K562 (cell line): ENCODE results near the gene LAMA3. TPM values are rescaled to one million over a fixed set of nuclear protein-coding genes. Genes with fewer than 3 reads are reported as not detected.

Source experiments
- ATAC-seq: fragments of 200-7000 bp; cut with Tn5 transposase; 3 replicates; pipeline ENCODE4 v1.9.1; 2020; ENCODE audit warnings: moderate library complexity
- BruUV-seq: library from RNA; stranded (reverse); fragments of 400-500 nt; replicated peaks from 2 replicates; lab custom pipeline; 2021; lab: Mats Ljungman, UMichigan
- CTCF ChIA-PET: fragments of 300-600 bp; formaldehyde crosslinking; extraction: SDS; loops from one replicate; lab custom pipeline; 2021; ENCODE audit warnings: low intra/inter-chr PET ratio; lab: Yijun Ruan, JAX
- POLR2A ChIA-PET: fragments of 300-600, 350-650 bp; sonication (Branson Sonifier 250); formaldehyde crosslinking; extraction: SDS; loops from one replicate; lab custom pipeline; 2021; ENCODE audit warnings: antibody characterized with exemption, inconsistent platforms; lab: Yijun Ruan, JAX
- DNase-seq, 4 experiments: peaks; one replicate each; pipeline versions ENCODE4 v3.0.0 to v3.0.0-alpha.2; 2011 to 2018; ENCODE audit warnings: low spot score in 3 of 4, mixed read lengths in 3 of 4; ENCODE audit errors: extremely low read depth in 1 of 4
- FAIRE-seq: peaks from 2 replicates; lab custom pipeline; 2011; peaks lifted over from hg19 to GRCh38; lab: Jason Lieb, UNC
- H2AFZ ChIP-seq: 2 replicates; pipeline ENCODE4 v1.6.0; 2011; ENCODE audit warnings: low read depth, low read length, control low read depth, inconsistent platforms
- H3K27ac ChIP-seq: fragments of 200-600 bp; 3 replicates; pipeline ENCODE4 v1.8.0; 2011; ENCODE audit warnings: low read depth, mild to moderate bottlenecking, control low read depth, inconsistent platforms, low read length, moderate library complexity, mixed read lengths; ENCODE audit errors: extremely low read depth
- H3K27me3 ChIP-seq, 2 experiments: fragments of 300-600 bp in 1 of 2; 2 replicates in 1 of 2; 3 replicates in 1 of 2; pipeline versions ENCODE4 v1.6.0 to v1.8.0; 2011; ENCODE audit warnings: inconsistent platforms in 2 of 2, low read length in 2 of 2, mild to moderate bottlenecking in 1 of 2, mixed read lengths in 1 of 2, moderate library complexity in 1 of 2; ENCODE audit not compliant: control insufficient read depth in 2 of 2, insufficient read depth in 2 of 2
- H3K36me3 ChIP-seq: fragments of 300-600 bp; 3 replicates; pipeline ENCODE4 v1.8.0; 2011; ENCODE audit warnings: mild to moderate bottlenecking, low read length, inconsistent platforms; ENCODE audit not compliant: control insufficient read depth, insufficient read depth
- H3K4me1 ChIP-seq, 2 experiments: fragments of 200-600 bp in 1 of 2; replicated peaks in 1 of 2; 2 replicates in 1 of 2; 3 replicates in 1 of 2; pipeline versions ENCODE4 v1.5.1 to v1.8.0; 2011; ENCODE audit warnings: inconsistent platforms in 2 of 2, low read length in 2 of 2, mild to moderate bottlenecking in 1 of 2, mixed read lengths in 1 of 2, moderate library complexity in 1 of 2; ENCODE audit not compliant: control insufficient read depth in 2 of 2, insufficient read depth in 2 of 2
- H3K4me2 ChIP-seq: 2 replicates; pipeline ENCODE4 v1.6.1; 2011; ENCODE audit warnings: low read length, control low read depth, inconsistent platforms, mixed read lengths; ENCODE audit not compliant: insufficient read depth
- H3K4me3 ChIP-seq: fragments of 200-600 bp; sonication (generic), shearing (Covaris generic); 2 replicates; pipeline ENCODE4 v1.5.1; 2016; ENCODE audit warnings: control low read depth, inconsistent platforms
- H3K79me2 ChIP-seq: fragments of 200-600 bp; 3 replicates; pipeline ENCODE4 v1.8.0; 2011; ENCODE audit warnings: low read length, inconsistent platforms; ENCODE audit not compliant: control insufficient read depth, insufficient read depth
- H3K9ac ChIP-seq, 2 experiments: 2 replicates each; pipeline versions ENCODE4 v1.6.0 to v1.6.1; 2011; ENCODE audit warnings: low read depth in 2 of 2, low read length in 2 of 2, control low read depth in 1 of 2, inconsistent platforms in 1 of 2, mild to moderate bottlenecking in 1 of 2, mixed read lengths in 1 of 2; ENCODE audit not compliant: insufficient read depth in 1 of 2
- H3K9me1 ChIP-seq: one replicate; pipeline ENCODE4 v1.6.0; 2011; ENCODE audit warnings: inconsistent platforms, mild to moderate bottlenecking, low read length, moderate library complexity; ENCODE audit not compliant: control insufficient read depth, insufficient read depth
- H3K9me3 ChIP-seq: replicated peaks from 2 replicates; pipeline ENCODE4 v1.5.1; 2011; ENCODE audit warnings: low read depth, low read length, inconsistent platforms; ENCODE audit not compliant: control insufficient read depth, insufficient read depth
- H4K20me1 ChIP-seq: replicated peaks from 2 replicates; pipeline ENCODE4 v1.6.1; 2011; ENCODE audit warnings: low read length, inconsistent platforms, mixed read lengths; ENCODE audit not compliant: control insufficient read depth, insufficient read depth
- FOXJ3 ChIP-seq: sonication (generic); formaldehyde crosslinking; IDR thresholded peaks from 2 replicates; pipeline ENCODE4 v1.4.0; 2020; ENCODE audit warnings: mild to moderate bottlenecking, missing genetic modification reagents
- FOXK2 ChIP-seq, 2 experiments: fragments of 450-650 bp; IDR thresholded peaks in 1 of 2; conservative IDR thresholded peaks in 1 of 2; 2 replicates each; pipeline ENCODE4 v1.6.1; 2016; ENCODE audit warnings: low read depth in 2 of 2, mild to moderate bottlenecking in 1 of 2
- OTX1 ChIP-seq: fragments of 450-650 bp; formaldehyde crosslinking; IDR thresholded peaks from 2 replicates; pipeline ENCODE4 v1.4.0; 2022; ENCODE audit warnings: mild to moderate bottlenecking
- SREBF2 ChIP-seq: sonication (generic); formaldehyde crosslinking; IDR thresholded peaks from 2 replicates; pipeline ENCODE4 v1.4.0; 2020; ENCODE audit warnings: mild to moderate bottlenecking, missing genetic modification reagents
- TFAP4 ChIP-seq: sonication (generic); formaldehyde crosslinking; IDR thresholded peaks from 2 replicates; pipeline ENCODE4 v1.8.0; 2022; ENCODE audit warnings: missing genetic modification reagents, mild to moderate bottlenecking, moderate library complexity, borderline replicate concordance
- THRB ChIP-seq: fragments of 450-650 bp; formaldehyde crosslinking; conservative IDR thresholded peaks from 2 replicates; pipeline ENCODE4 v1.4.0; 2022; ENCODE audit warnings: mild to moderate bottlenecking, missing genetic modification characterization
- ZBTB9 ChIP-seq: fragments of 450-650 bp; formaldehyde crosslinking; IDR thresholded peaks from 2 replicates; pipeline ENCODE4 v1.4.0; 2020; ENCODE audit warnings: mild to moderate bottlenecking, moderate library complexity
- WGBS: fragments of 100-300 bp; shearing (Covaris generic); methylation state at CpG from one replicate; pipeline ENCODE4 v1.1.6; 2016; ENCODE audit warnings: low coverage, mixed read lengths; ENCODE audit not compliant: insufficient coverage; ENCODE audit errors: missing lambda C conversion rate; 5-methylcytosine and 5-hydroxymethylcytosine counted together
- in situ Hi-C: fragments of 300-500 bp; cut with MboI; formaldehyde crosslinking; loops from 4 replicates; pipeline ENCODE4 v1.15.0; 2018; ENCODE audit warnings: inconsistent platforms, mixed read lengths
- intact Hi-C: fragments of 100-400 bp; cut with micrococcal nuclease; formaldehyde crosslinking; loops from 2 replicates; pipeline ENCODE4 v1.14.2; 2022
- polyA plus RNA-seq, 8 experiments: library from polyadenylated mRNA; depleted of rRNA in 4 of 8; stranded (reverse) in 5 of 8; unstranded in 3 of 8; fragments of >200 nt; fragmentation: Nextera tagmentation in 2 of 8; fragmentation: Illumina TruSeq in 1 of 8; extraction: Ambion mirVana in 2 of 8; extraction: Trizol in 1 of 8; gene quantifications; 2 replicates each; pipeline versions ENCODE4 v1.2.1 to v1.2.3, GENCODE V29; 2011 to 2014; ENCODE audit warnings: inconsistent platforms in 1 of 8, missing spikeins in 1 of 8
- total RNA-seq, 7 experiments: library from RNA; depleted of rRNA in 6 of 7; stranded (reverse); fragments of >200 nt in 6 of 7; fragmentation: Illumina TruSeq in 2 of 7; extraction: Trizol in 2 of 7; gene quantifications; 2 replicates each; pipeline versions ENCODE4 v1.2.1 to v1.2.3, GENCODE V29; 2011 to 2021; ENCODE audit warnings: low replicate concordance in 1 of 7

The LAMA3 gene
- total and polyA plus RNA-seq, 9 of the 15 experiments (the other 6 are each of a cell fraction or from before 2014, with no cell fraction given): 0.07 TPM; not detected in 8

- no peak overlapping the region for H3K27ac ChIP-seq
- no peak for DNase-seq
- TF ChIP-seq ZBTB9 (CRISPR knock-in tag) (no peak), FOXJ3 (CRISPR knock-in tag) (no peak), THRB (CRISPR knock-in tag) (no peak), OTX1 (CRISPR knock-in tag) (no peak), TFAP4 (CRISPR knock-in tag) (no peak), SREBF2 (no peak), FOXK2 (conservative IDR thresholded peaks at IDR 0.05 in 1 of 2, IDR thresholded peaks at IDR 0.05 in 1 of 2; ENCODE audit: low read depth in 2 of 2) (no peak)
- TF ChIP-seq, all 486 proteins: peak for 0
- Histone ChIP-seq H3K36me3 (no peaks in the 10 kb centered on the region), H4K20me1 (0 out of 2 replicates have a peak, but pooled peaks cover 3% of the 10 kb centered on the region), H3K4me2 (no peak overlapping the region), H2AFZ (no peak overlapping the region), H3K9me1 (no peaks in the 10 kb centered on the region), H3K9ac (no peak overlapping the region), H3K4me1 (no peaks in the 10 kb centered on the region), H3K79me2 (no peaks in the 10 kb centered on the region), H3K27me3 (peaks cover 9 to 12% of the 10 kb centered on the region in 2 experiments; a peak in 2 of 5 replicates), H3K4me3 (no peak overlapping the region), H3K9me3 (no peaks in the 10 kb centered on the region)
- FAIRE-seq (no peak), ATAC-seq (no peak)
- in situ Hi-C loops: no loop called here
- POLR2A ChIA-PET: no interaction called here
- intact Hi-C loops: no loop called here
- BruUV-seq: no TSS peak
- WGBS: 2% methylated on average over 17 of the region's 17 CpGs
- CTCF ChIA-PET: no interaction called here
These were observed 293.2 kb downstream of the LAMA3 start for GRCh38 chr18:23982155-23983079.
